Thoracic aorta (tissue), 2 donors: ENCODE data around the gene DARS1. TPM values are rescaled to one million over a fixed set of nuclear protein-coding genes. Genes with fewer than 3 reads are reported as not detected.

Experiments
- ATAC-seq: fragments of 150-250 bp; one replicate; pipeline ENCODE4 v1.8.0; 2017; ENCODE audit warnings: low read depth; ENCODE audit not compliant: insufficient number of reproducible peaks, low FRiP score
- DNase-seq: peaks from one replicate; pipeline ENCODE4 v3.0.0-alpha.2; 2020; ENCODE audit warnings: low spot score
- H3K27ac ChIP-seq, 2 donors: fragments of 200-600 bp; sonication (generic); 1 replicate in 1 of 2; 2 replicates in 1 of 2; pipeline ENCODE4 v1.5.1; 2016; ENCODE audit warnings: mild to moderate bottlenecking in 2 of 2, moderate library complexity in 2 of 2
- H3K27me3 ChIP-seq: fragments of 200-600 bp; sonication (generic); replicated peaks from 2 replicates; pipeline ENCODE4 v1.6.0; 2016; ENCODE audit warnings: mild to moderate bottlenecking; ENCODE audit not compliant: insufficient read depth
- H3K36me3 ChIP-seq: fragments of 200-600 bp; sonication (generic); one replicate; pipeline ENCODE4 v1.5.1; 2016
- H3K4me1 ChIP-seq, 2 donors: fragments of 200-600 bp; sonication (generic); 1 replicate in 1 of 2; 2 replicates in 1 of 2; pipeline versions ENCODE4 v1.5.1 to v1.6.0; 2016; ENCODE audit warnings: low read depth in 2 of 2, mild to moderate bottlenecking in 1 of 2; ENCODE audit not compliant: control insufficient read depth in 1 of 2
- H3K4me3 ChIP-seq: fragments of 200-600 bp; sonication (generic); 2 replicates; pipeline ENCODE4 v1.5.1; 2016; ENCODE audit warnings: mild to moderate bottlenecking
- H3K9me3 ChIP-seq: fragments of 200-600 bp; sonication (generic); 2 replicates; pipeline ENCODE4 v1.5.1; 2016
- CTCF ChIP-seq: fragments of 200-600 bp; sonication (generic); IDR thresholded peaks from one replicate; pipeline ENCODE4 v1.5.1; 2019; ENCODE audit warnings: antibody characterized with exemption
- total RNA-seq, 2 donors: library from RNA; depleted of rRNA; stranded (reverse); fragments of >200 nt; gene quantifications; one replicate each; pipeline versions ENCODE4 v1.1.0 to v1.2.3, GENCODE V29; 2016

The DARS1 gene
- total RNA-seq, 2 donors from 2014 or later: 42.8 to 67.9 TPM

GRCh38 chr2:135998879-135999278 lies 13.5 kb upstream of the DARS1 start:
- ATAC-seq (no peak), DNase-seq (no peak)
- Histone ChIP-seq H3K27ac (no peak overlapping the region), H3K4me1 (peaks cover 0 to 4% of the 10 kb centered on the region in 2 donors), H3K36me3 (no peaks in the 10 kb centered on the region), H3K9me3 (no peaks in the 10 kb centered on the region), H3K4me3 (no peak overlapping the region), H3K27me3 (no peaks in the 10 kb centered on the region)
- TF ChIP-seq CTCF: no peak

GRCh38 chr2:135997380-135997779 lies 12.0 kb upstream of the DARS1 start:
- no peaks in the 10 kb centered on the region for H3K9me3 ChIP-seq
- no peak for TF ChIP-seq CTCF
- H3K27me3 ChIP-seq: no peaks in the 10 kb centered on the region
- DNase-seq (no peak), ATAC-seq (no peak)
- H3K4me3 ChIP-seq: no peak overlapping the region
- H3K36me3 ChIP-seq: no peaks in the 10 kb centered on the region
- peaks cover 0 to 4% of the 10 kb centered on the region in 2 donors for H3K4me1 ChIP-seq
- no peak overlapping the region for H3K27ac ChIP-seq

DNA sequence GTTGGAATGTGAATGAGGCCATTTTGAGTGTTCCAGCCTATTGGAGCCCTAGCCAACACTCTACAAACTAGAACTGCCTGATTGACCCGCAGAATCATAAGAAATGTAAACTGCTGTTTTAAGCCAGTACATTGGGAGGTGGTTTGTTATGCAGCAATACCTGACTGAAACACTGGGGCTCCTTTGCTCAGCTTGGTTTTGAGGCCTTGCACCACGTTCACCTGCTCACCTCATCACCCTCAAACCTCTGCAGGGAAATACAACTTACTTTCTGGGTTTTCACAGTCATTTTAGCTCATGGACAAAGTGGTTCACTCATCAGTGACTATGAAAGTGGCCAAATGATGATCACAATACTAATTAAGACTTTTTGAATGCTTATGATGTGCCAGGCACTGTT lies 10.9 kb upstream of the DARS1 start:
- peaks cover 0 to 4% of the 10 kb centered on the region in 2 donors for H3K4me1 ChIP-seq
- H3K36me3 ChIP-seq: no peaks in the 10 kb centered on the region
- DNase-seq: no peak
- no peak overlapping the region for H3K27ac ChIP-seq
- H3K9me3 ChIP-seq: no peaks in the 10 kb centered on the region
- no peak for TF ChIP-seq CTCF
- no peak for ATAC-seq
- H3K27me3 ChIP-seq: no peaks in the 10 kb centered on the region
- H3K4me3 ChIP-seq: no peak overlapping the region

DNA sequence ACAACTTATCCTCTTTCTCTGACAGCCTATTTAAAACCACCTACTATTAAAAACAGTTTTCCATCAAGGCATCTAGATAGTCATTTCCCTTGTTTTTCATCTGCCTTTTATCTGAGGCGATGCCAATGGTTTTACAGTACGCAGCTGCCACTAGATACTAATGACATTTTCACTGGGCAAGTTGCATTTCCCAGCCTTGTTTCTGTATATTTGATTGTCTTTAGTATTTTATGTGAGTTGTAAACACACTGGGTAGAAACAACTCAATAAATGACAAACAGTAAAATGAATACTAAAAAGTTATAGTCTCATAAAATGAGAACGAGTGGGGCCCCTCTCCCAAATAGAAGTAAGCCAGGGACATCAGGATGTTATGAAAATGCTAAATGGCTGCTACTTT lies 8.9 kb upstream of the DARS1 start:
- TF ChIP-seq CTCF: no peak
- ATAC-seq (no peak), DNase-seq (no peak)
- H3K36me3 ChIP-seq: no peaks in the 10 kb centered on the region
- H3K4me3 ChIP-seq: no peak overlapping the region
- H3K4me1 ChIP-seq: no peaks in the 10 kb centered on the region
- no peak overlapping the region for H3K27ac ChIP-seq
- H3K9me3 ChIP-seq: no peaks in the 10 kb centered on the region
- no peaks in the 10 kb centered on the region for H3K27me3 ChIP-seq

GRCh38 chr2:135993421-135993820 lies 8.0 kb upstream of the DARS1 start:
- H3K4me3 ChIP-seq: no peak overlapping the region
- TF ChIP-seq CTCF: no peak
- no peaks in the 10 kb centered on the region for H3K27me3 ChIP-seq
- DNase-seq (no peak), ATAC-seq (no peak)
- no peaks in the 10 kb centered on the region for H3K36me3 ChIP-seq
- no peaks in the 10 kb centered on the region for H3K9me3 ChIP-seq
- no peak overlapping the region for H3K27ac ChIP-seq
- no peaks in the 10 kb centered on the region for H3K4me1 ChIP-seq
